HG02798 (cell line): ENCODE results near the gene COQ3.

Experiments used
- ATAC-seq: cut with Tn5 transposase; IDR thresholded peaks from one replicate; pipeline ENCODE4 v1.9.1; 2021; ENCODE audit warnings: mild to moderate bottlenecking; ENCODE audit not compliant: unreplicated experiment, poor library complexity

Gene COQ3

GRCh38 chr6:99393366-99393697 lies 663 bp downstream of the COQ3 start:
- peak; percentile 23 for ATAC-seq

DNA sequence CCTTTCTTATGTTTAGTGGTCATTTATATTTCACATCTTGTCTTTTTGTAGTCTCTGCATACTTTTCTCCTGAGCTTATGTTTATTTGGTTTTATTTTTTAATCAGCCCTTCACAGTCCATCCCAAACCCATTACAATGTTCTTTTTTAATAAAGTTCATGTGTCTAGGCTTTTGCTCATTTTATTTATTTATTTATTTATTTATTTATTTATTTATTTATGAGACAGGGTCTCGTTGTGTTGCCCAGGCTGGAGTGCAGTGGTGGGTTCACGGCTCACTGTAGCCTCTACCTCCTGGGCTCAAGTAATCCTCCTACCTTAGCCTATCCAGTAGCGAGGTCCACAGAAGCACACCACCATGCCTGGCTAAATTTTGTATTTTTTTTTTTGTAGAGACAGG lies 3.1 kb downstream of the COQ3 start:
- ATAC-seq = no peak

- ATAC-seq = no peak
Observed at GRCh38 chr6:99384507-99384906, 9.5 kb downstream of the COQ3 start.

DNA sequence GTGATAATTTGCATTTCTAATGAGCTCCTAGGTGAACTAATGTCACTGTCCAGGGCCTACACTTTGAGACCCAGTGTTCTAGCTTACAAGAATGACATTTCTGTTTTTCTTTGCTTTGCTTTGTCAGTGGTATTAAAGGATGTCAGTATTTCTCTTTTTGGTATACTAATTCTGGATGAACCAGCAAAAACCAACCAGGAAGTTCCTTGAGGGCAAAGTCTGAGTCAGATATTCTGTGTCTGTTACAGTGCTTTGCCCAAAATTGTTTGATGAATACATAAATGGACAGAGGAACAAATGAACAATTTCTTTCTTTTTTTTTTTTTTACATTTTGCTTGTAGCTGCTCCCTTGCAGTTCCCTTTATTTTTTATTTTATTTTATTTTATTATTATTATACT lies 15.4 kb downstream of the COQ3 start:
- no peak for ATAC-seq

DNA sequence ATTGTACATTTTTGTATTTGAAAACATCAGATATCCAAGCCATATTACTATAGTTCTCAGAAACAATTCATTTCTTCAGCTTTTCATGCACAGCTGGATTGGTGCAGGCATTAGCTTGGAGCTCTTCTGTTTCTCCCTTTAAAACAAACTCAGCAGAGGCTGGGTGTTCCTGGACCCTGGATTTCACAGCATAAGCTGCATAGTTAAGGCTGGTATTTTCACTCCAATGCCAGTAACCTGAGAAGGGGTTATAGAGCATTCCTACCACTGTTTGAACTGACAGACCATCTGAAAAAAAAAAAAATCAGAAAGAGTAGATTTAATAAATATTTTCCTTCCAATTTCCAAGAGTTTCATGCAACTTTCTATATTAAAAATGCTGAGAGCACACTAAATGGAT lies 24.5 kb downstream of the COQ3 start:
- no peak for ATAC-seq

DNA sequence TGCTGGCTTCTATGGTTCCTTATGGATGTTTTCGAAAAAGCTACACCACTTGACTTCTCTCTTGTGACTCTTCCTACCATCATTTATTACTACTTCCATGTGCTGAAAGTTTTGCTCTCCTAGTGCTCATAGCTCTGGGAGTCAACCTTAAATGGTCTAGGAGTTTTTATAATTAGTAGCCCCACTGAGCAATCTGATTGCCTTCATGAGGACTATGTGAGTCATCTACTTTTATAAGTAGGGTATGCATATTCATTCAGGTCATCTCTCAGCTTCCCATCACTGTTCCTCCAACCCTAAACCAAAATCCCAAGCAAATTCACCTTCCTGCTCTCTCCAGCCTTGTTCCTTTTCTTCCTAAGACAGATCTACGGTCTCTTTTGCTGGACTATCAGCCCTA lies 27.1 kb downstream of the COQ3 start:
- ATAC-seq = no peak

- ATAC-seq = peak; percentile 88
Observed at GRCh38 chr6:99364026-99364425, 30.0 kb downstream of the COQ3 start.

DNA sequence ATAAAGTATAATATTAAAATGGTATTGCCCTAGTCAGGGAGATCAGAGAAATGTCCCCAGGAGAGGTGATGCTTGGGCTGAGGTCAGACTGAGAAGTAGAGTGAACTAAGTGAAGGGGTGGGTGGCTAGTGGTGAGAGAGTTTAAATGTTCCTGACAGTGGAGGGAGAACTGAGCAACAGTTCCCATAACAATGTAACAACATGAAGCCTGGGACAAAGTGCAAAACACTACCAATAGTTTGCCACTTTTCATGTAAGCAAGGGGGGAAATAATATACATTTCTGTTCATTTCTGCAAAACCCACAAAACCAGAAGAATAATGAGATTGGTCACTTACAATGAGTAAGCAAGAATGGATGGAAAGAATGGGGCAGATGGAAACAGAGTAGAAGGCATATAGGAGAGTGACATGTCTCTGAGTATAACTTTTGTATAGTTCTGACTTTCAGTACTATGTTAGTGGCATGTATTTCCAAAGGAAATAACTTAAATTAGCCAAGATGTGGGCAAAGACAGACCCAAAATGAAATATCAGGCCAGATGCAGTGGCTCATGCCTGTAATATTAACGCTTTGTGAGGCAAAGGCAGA lies 31.2 kb downstream of the COQ3 start:
- no peak for ATAC-seq

DNA sequence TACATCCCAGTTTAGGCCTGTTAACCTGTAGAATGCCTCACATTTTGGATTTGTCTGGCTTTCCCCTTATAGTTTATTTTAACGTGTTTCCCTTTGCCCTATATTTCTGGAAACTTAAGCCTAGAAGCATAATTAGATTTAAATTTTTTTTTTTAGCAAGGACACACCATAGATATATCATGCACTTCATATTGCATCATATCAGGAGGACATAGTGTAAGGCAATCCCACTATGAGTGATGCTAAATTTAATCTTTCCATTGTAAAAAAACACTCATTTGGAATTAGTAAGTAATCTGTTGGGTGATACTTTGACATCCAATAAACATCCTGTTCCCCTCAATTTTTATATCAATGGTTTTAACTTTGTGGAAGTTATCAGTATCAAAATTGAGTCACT lies 34.2 kb downstream of the COQ3 start:
- no peak for ATAC-seq

DNA sequence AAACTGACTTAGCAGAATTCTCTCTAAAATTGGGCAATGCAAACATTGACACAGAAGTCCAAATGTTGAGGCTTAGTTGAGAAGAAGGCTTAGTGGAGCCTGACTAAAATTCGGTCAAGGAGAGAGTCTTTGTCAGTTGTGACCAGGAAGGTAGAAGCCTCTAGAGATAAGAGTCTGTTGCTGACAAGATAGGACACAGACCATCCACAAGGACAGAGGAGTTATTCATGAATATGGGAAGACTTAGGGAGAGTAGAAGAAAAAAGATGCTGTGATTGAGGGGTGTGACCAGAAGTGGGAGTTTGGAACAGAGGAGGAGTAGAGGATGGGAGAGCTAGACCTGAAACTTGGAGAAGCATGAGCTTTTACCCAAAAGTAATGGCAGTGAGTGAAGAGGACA lies 37.4 kb downstream of the COQ3 start:
- ATAC-seq = no peak

GRCh38 chr6:99354983-99355382 lies 39.0 kb downstream of the COQ3 start:
- no peak for ATAC-seq

DNA sequence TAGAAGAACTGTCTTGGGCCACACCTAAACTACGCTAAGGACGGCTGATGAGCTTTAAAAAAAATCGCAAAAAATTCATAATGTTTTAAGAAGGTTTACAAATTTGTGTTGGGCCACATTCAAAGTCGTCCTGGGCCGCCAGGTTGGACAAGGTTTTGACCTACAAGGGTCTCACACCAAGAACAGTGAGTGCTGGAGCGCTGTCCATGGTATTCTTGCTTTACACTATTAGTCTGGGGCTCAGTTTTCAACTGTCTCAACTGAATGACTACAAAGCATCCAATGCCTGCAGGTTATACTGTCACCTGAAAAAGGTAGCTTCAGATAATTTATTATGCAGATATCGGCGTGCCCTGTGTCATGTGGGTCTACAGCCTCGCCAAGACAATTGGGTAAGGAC lies 40.9 kb downstream of the COQ3 start:
- ATAC-seq = no peak

DNA sequence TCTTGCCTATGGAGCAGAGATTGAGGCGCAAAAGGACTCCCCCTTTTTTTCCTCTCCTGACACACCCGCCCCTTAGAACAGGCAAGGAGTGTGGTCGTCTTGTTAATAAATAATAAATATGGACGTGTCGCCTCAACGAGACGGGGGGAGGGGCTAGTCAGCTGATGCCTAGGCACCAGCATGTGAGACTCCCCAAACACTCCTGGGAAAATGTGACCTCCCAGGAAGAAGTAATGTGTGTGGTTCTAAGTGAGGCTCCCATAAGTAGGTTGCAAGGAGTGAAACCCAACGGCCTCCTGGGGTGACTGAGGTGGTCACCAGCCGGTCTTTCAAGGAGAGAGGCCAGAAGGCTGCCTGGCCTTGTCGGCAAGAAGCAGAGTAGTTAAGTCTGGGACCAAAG lies 43.4 kb downstream of the COQ3 start:
- no peak for ATAC-seq

- ATAC-seq = peak; percentile 54
Observed at GRCh38 chr6:99349171-99350141, 44.5 kb downstream of the COQ3 start, which contains the start of gene FAXC. TSS of gene FAXC (minus strand) at chr6:99349674. CDS start at chr6:99349372, 302 bp downstream.

- no peak for ATAC-seq
Observed at GRCh38 chr6:99348288-99349170, 45.5 kb downstream of the COQ3 start.

GRCh38 chr6:99347804-99348203 lies 46.2 kb downstream of the COQ3 start:
- no peak for ATAC-seq

- no peak for ATAC-seq
Observed at GRCh38 chr6:99346595-99346994, 47.4 kb downstream of the COQ3 start.

DNA sequence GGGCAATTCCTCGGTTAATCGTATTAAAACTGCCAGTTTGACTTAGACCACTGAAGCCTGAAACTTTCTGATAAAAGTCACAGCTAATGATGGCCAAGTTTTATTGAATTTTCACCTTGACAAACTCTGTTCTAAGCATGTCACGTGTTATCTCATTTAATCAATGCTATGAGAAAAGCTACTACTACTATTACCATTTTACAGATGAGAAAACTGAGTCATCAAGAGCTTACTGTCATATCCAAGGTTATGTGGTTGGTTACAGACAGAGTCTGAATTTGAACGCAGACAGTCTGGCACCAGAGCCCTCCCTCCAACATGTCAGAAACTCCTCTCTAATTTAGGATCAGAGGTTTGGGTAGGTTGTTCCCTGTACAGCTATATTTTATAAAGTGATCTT lies 48.8 kb downstream of the COQ3 start:
- ATAC-seq = no peak

- no peak for ATAC-seq
Observed at GRCh38 chr6:99344289-99344688, 49.7 kb downstream of the COQ3 start.

- peak; percentile 65 for ATAC-seq
Observed at GRCh38 chr6:99341862-99342455, 52.0 kb downstream of the COQ3 start.
